Parathyroid adenoma (tissue), 2 donors: ENCODE measurements around the gene SLC2A13.

Experiments used
- H2AFZ ChIP-seq: fragments of 300-600 bp; sonication (generic); one replicate; pipeline ENCODE4 v1.7.0; 2017; ENCODE audit warnings: antibody characterized with exemption, mild to moderate bottlenecking
- H3K27ac ChIP-seq: fragments of 300-600 bp; sonication (generic); one replicate; pipeline ENCODE4 v1.7.0; 2017
- H3K27me3 ChIP-seq: fragments of 300-600 bp; sonication (generic); one replicate; pipeline ENCODE4 v1.7.0; 2017; ENCODE audit warnings: low read length; ENCODE audit not compliant: control insufficient read depth, insufficient read depth
- H3K36me3 ChIP-seq: fragments of 300-600 bp; sonication (generic); one replicate; pipeline ENCODE4 v1.7.0; 2017; ENCODE audit warnings: low read length; ENCODE audit not compliant: control insufficient read depth, insufficient read depth
- H3K4me1 ChIP-seq: fragments of 300-600 bp; sonication (generic); one replicate; pipeline ENCODE4 v1.7.0; 2017; ENCODE audit warnings: control low read depth
- H3K4me2 ChIP-seq: fragments of 300-600 bp; sonication (generic); one replicate; pipeline ENCODE4 v1.7.0; 2017; ENCODE audit warnings: low read length
- H3K4me3 ChIP-seq: fragments of 300-600 bp; sonication (generic); one replicate; pipeline ENCODE4 v1.7.0; 2017; ENCODE audit warnings: low read depth, low read length
- H3K79me2 ChIP-seq: fragments of 300-600 bp; sonication (generic); one replicate; pipeline ENCODE4 v1.7.0; 2017; ENCODE audit warnings: control low read depth
- H3K9ac ChIP-seq: fragments of 300-600 bp; sonication (generic); one replicate; pipeline ENCODE4 v1.7.0; 2017; ENCODE audit warnings: mild to moderate bottlenecking
- H3K9me3 ChIP-seq: fragments of 300-600 bp; sonication (generic); one replicate; pipeline ENCODE4 v1.7.0; 2017; ENCODE audit warnings: low read length; ENCODE audit not compliant: control insufficient read depth
- CTCF ChIP-seq: fragments of 300-600 bp; sonication (generic); IDR thresholded peaks from one replicate; pipeline ENCODE4 v1.7.0; 2017; ENCODE audit warnings: antibody characterized with exemption, mild to moderate bottlenecking
- donor health status: primary hyperparathyroidism.

SLC2A13 gene

DNA sequence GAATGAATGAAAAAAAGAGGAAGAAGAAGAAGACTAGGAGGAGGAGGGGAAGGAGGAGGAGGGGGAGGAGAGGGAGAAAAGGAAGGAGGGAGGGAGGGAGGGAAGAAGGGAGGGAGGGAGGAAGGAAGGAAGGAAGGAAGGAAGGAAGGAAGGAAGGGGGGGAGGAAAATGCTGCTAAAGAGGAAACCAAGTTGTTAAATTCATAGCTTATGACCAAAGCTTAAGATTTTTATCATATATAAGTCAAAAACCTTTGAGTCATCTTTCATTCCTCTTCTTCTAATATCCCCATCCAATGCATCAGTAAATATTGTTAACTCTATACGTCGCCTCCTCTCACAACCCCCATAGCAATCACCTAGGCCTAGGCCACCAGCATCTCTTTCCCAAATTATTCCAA, 117.3 kb downstream of the SLC2A13 start:
- no peak overlapping the region for H2AFZ ChIP-seq
- no peak overlapping the region for H3K27ac ChIP-seq
- H3K4me3 ChIP-seq, result no peak overlapping the region
- H3K4me2 ChIP-seq, result no peak overlapping the region
- no peaks in the 10 kb centered on the region for H3K4me1 ChIP-seq
- no peak for TF ChIP-seq CTCF
- H3K27me3 ChIP-seq, result no peaks in the 10 kb centered on the region
- H3K36me3 ChIP-seq, result no peaks in the 10 kb centered on the region
- H3K9ac ChIP-seq, result no peak overlapping the region
- H3K79me2 ChIP-seq, result peaks cover 22% of the 10 kb centered on the region
- H3K9me3 ChIP-seq, result no peaks in the 10 kb centered on the region

DNA sequence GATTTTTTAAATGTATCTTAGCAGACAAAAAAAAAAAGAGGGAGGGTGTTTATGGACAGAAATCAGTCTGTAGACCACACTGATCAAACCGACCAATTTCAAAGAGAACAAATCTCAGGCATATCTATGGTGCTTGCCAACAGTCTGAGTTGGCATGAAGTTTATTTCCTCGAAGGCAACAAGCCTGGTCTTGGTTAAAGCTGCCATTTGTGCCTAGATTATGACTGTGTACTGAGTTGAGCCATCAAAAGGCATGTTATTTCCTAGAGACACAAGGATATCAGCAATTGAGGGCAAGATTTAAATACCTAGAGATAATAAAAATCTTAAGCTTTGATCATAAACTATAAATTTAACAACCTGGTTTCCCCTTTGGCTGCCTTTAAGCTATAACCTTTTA, 119.2 kb downstream of the SLC2A13 start:
- no peaks in the 10 kb centered on the region for H3K4me1 ChIP-seq
- H3K79me2 ChIP-seq, result peaks cover 22% of the 10 kb centered on the region
- H2AFZ ChIP-seq, result no peak overlapping the region
- H3K36me3 ChIP-seq, result no peaks in the 10 kb centered on the region
- H3K4me2 ChIP-seq, result no peak overlapping the region
- H3K9me3 ChIP-seq, result no peaks in the 10 kb centered on the region
- H3K9ac ChIP-seq, result no peak overlapping the region
- TF ChIP-seq CTCF, result no peak
- H3K4me3 ChIP-seq, result no peak overlapping the region
- H3K27ac ChIP-seq, result no peak overlapping the region
- H3K27me3 ChIP-seq, result no peaks in the 10 kb centered on the region

GRCh38 chr12:39984670-39985069, 121.2 kb downstream of the SLC2A13 start:
- no peak overlapping the region for H2AFZ ChIP-seq
- H3K27ac ChIP-seq, result no peak overlapping the region
- no peaks in the 10 kb centered on the region for H3K4me1 ChIP-seq
- no peaks in the 10 kb centered on the region for H3K9me3 ChIP-seq
- no peak overlapping the region for H3K9ac ChIP-seq
- no peaks in the 10 kb centered on the region for H3K36me3 ChIP-seq
- no peak for TF ChIP-seq CTCF
- no peak overlapping the region for H3K4me3 ChIP-seq
- peaks cover 19% of the 10 kb centered on the region for H3K79me2 ChIP-seq
- no peaks in the 10 kb centered on the region for H3K27me3 ChIP-seq
- H3K4me2 ChIP-seq, result no peak overlapping the region

DNA sequence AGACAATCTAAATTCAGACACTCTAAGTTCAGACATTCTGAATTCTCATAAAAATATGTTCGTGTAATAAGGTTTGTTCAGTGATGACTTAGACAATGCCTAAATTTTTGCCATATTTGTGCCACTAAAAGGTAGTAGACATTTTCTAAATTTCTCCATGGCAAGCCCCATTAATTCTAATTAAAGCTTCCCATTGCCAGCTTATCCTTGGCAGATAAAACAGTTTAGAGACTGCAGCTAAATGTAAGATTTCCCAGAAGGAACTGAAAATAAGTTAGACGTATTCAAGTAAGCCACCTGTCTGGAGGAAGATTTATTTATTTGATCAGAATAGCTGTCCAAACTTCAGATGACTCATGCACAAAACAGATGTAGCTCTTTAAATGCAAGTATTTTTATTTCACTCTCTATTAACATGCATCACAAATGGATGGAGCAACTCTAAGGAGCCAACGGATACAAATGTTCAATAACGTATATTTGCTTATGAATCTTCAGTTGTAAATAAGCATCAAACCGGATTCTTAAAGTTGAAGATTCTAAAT, 130.4 kb downstream of the SLC2A13 start:
- H3K9ac ChIP-seq, result no peak overlapping the region
- TF ChIP-seq CTCF, result no peak
- H3K79me2 ChIP-seq, result peaks cover 25% of the 10 kb centered on the region
- H2AFZ ChIP-seq, result no peak overlapping the region
- no peaks in the 10 kb centered on the region for H3K9me3 ChIP-seq
- H3K4me3 ChIP-seq, result no peak overlapping the region
- no peaks in the 10 kb centered on the region for H3K27me3 ChIP-seq
- H3K4me1 ChIP-seq, result no peaks in the 10 kb centered on the region
- no peak overlapping the region for H3K27ac ChIP-seq
- H3K4me2 ChIP-seq, result no peak overlapping the region
- no peaks in the 10 kb centered on the region for H3K36me3 ChIP-seq

DNA sequence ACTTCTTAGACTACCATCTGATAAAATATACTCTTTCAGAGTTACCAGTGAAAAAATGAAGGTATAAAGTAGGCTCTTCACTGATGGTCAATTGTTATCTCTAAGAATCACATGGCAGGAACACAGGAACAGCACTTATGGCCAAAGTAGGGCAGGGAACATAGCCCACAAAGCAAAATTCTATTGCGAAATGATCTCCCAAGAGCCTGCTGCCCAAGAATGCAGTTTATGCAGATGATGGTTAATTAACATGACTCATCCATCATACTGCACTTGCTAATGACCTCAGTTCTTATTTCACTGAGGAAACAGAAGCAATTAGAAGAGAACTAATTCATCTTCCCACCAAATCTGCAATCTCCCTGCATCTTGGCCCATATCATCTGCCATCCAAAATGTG, 133.8 kb downstream of the SLC2A13 start:
- Histone ChIP-seq H3K27me3 (no peaks in the 10 kb centered on the region), H3K4me1 (no peaks in the 10 kb centered on the region), H3K79me2 (peaks cover 26% of the 10 kb centered on the region), H3K9ac (no peak overlapping the region), H2AFZ (no peak overlapping the region), H3K36me3 (no peaks in the 10 kb centered on the region), H3K4me2 (no peak overlapping the region), H3K27ac (no peak overlapping the region), H3K9me3 (no peaks in the 10 kb centered on the region), H3K4me3 (no peak overlapping the region)
- no peak for TF ChIP-seq CTCF
